ENCODE measurements around the gene TTLL8.
"Not testable (repeated sequence)": the region's sequence is repeated elsewhere in the genome, so short reads cannot be mapped to it uniquely, and the experiment has no call there.

GRCh38 chr22:50086975-50087374, 28.9 kb upstream of the TTLL8 start:
- TF ChIP-seq CTCF, POLR2A (IDR thresholded peaks at IDR 0.05): not testable (repeated sequence)

Data from heart left ventricle (tissue), 13 donors.